ENCODE results near the gene CDA.
A peak's percentile ranks its signal among the peaks of the same experiment; 100 is the strongest.

CDA gene

DNA sequence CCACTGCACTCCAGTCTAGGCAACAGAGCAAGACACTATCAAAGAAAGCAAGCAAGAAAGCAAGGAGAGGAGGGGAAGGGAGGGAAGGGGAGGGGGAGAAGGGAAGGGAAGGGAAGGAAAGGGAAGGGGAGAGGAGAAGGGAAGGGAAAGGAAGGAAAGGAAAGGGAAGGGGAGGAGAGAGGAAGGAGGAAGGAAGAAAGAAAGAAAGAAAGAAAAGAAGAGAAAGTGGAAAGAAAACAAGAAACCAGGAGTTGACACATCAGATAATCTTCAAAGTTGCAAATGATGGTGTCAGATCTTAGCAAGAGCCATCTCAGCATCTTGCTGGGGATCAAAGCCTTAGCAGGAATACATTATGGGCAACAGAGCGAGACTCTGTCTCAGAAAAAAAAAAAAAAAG lies 14.9 kb upstream of the CDA start:
- H3K36me3 Mint-ChIP-seq (ENCODE audit: low read depth) = no peaks in the 10 kb centered on the region
- DNase-seq (ENCODE audit: low spot score) = no peak
- H3K27ac Mint-ChIP-seq = no peak overlapping the region

GRCh38 chr1:20574686-20575540 lies 14.0 kb upstream of the CDA start:
- Mint-ChIP-seq H3K27me3 (ENCODE audit: low read depth) (peaks cover 9% of the 10 kb centered on the region), H3K9me3 (peaks cover 5% of the 10 kb centered on the region)

More for the DNA sequence above, 14.9 kb upstream of the CDA start:
- no peak overlapping the region for H3K4me3 Mint-ChIP-seq
- no peaks in the 10 kb centered on the region for H3K4me1 Mint-ChIP-seq (ENCODE audit: low read depth)
- peaks cover 5% of the 10 kb centered on the region for H3K9me3 Mint-ChIP-seq
- peaks cover 9% of the 10 kb centered on the region for H3K27me3 Mint-ChIP-seq (ENCODE audit: low read depth)

GRCh38 chr1:20575541-20576336 lies 13.2 kb upstream of the CDA start:
- DNase-seq (ENCODE audit: low spot score) = no peak
- H3K27ac Mint-ChIP-seq = no peak overlapping the region
- H3K36me3 Mint-ChIP-seq (ENCODE audit: low read depth) = no peaks in the 10 kb centered on the region
- H3K9me3 Mint-ChIP-seq = peaks cover 5% of the 10 kb centered on the region
- no peaks in the 10 kb centered on the region for H3K4me1 Mint-ChIP-seq (ENCODE audit: low read depth)
- H3K27me3 Mint-ChIP-seq (ENCODE audit: low read depth) = peaks cover 8% of the 10 kb centered on the region
- no peak overlapping the region for H3K4me3 Mint-ChIP-seq

More at GRCh38 chr1:20574686-20575540, 14.0 kb upstream of the CDA start:
- Mint-ChIP-seq H3K4me3 (no peak overlapping the region), H3K27ac (no peak overlapping the region), H3K4me1 (ENCODE audit: low read depth) (no peaks in the 10 kb centered on the region), H3K36me3 (ENCODE audit: low read depth) (no peaks in the 10 kb centered on the region)
- DNase-seq (ENCODE audit: low spot score) = peak; percentile 55

DNA sequence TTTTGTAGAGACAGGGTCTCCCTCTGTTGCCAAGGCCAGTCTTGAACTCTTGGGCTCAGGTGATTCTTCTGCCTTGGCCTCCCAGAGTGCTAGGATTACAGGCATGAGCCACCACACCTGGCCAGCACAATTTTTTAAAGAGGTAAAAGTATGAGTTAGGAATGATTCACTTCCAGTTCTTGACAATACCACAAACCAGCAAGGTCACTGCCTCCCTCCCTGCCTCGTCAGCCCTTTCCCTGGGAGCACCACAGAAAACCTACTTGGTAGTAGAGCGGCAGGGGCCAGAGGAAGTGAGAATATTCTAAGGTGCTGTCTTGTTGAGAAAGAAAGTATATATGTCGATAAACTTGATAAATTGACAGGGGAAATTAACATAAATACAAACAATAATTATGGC lies 10.8 kb upstream of the CDA start:
- Mint-ChIP-seq H3K4me3 (no peak overlapping the region), H3K27ac (no peak overlapping the region)
- no peak for DNase-seq (ENCODE audit: low spot score)

DNA sequence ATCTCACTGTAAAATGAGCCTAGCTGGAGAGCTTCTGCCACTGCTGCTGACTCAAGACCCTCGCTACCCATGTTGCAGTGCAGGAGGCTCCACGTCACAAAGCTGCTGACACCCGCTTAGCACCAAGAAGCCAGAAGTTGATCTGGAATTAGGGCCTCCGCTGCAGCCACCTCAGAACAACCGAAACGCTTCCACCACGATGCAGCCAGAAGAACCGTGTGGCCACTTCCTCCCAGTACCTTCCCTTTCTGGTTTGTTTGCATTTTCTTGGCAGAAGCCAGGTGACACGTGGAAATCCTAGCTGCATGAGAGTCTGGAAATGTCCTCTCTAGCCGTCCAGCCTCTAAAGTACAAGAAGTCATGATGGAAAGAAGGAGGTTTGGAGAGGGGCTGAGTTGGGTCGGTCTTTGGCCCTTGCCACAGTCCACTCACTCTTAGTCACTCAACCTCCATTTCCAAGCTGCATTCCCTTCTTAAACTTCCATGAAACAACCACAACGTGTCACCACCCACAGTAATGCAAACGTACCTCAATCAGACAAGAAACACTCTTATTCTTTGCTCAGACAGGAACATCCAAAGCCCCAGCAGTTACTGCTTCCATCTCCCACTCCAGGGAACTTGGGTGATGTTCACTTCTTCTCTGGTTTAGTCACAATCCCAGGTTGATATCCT lies 10.0 kb upstream of the CDA start:
- H3K4me3 Mint-ChIP-seq = no peak overlapping the region
- H3K27me3 Mint-ChIP-seq (ENCODE audit: low read depth) = peaks cover 3% of the 10 kb centered on the region
- H3K27ac Mint-ChIP-seq = no peak overlapping the region
- no peaks in the 10 kb centered on the region for H3K4me1 Mint-ChIP-seq (ENCODE audit: low read depth)
- no peak for DNase-seq (ENCODE audit: low spot score)
- no peaks in the 10 kb centered on the region for H3K36me3 Mint-ChIP-seq (ENCODE audit: low read depth)
- no peaks in the 10 kb centered on the region for H3K9me3 Mint-ChIP-seq

More for the DNA sequence above, 10.8 kb upstream of the CDA start:
- Mint-ChIP-seq H3K4me1 (ENCODE audit: low read depth) (no peaks in the 10 kb centered on the region), H3K9me3 (no peaks in the 10 kb centered on the region), H3K27me3 (ENCODE audit: low read depth) (peaks cover 8% of the 10 kb centered on the region), H3K36me3 (ENCODE audit: low read depth) (no peaks in the 10 kb centered on the region)

- no peak for DNase-seq (ENCODE audit: low spot score)
- H3K36me3 Mint-ChIP-seq (ENCODE audit: low read depth) = no peaks in the 10 kb centered on the region
- peaks cover 7% of the 10 kb centered on the region for H3K4me1 Mint-ChIP-seq (ENCODE audit: low read depth)
- H3K9me3 Mint-ChIP-seq = no peaks in the 10 kb centered on the region
- no peak overlapping the region for H3K4me3 Mint-ChIP-seq
- peaks cover 31% of the 10 kb centered on the region for H3K27me3 Mint-ChIP-seq (ENCODE audit: low read depth)
- no peak overlapping the region for H3K27ac Mint-ChIP-seq
Measured at GRCh38 chr1:20584890-20585289, 4.0 kb upstream of the CDA start.

- no peak overlapping the region for H3K4me3 Mint-ChIP-seq
- H3K27me3 Mint-ChIP-seq (ENCODE audit: low read depth) = peaks cover 44% of the 10 kb centered on the region
- no peaks in the 10 kb centered on the region for H3K9me3 Mint-ChIP-seq
- H3K27ac Mint-ChIP-seq = no peak overlapping the region
- DNase-seq (ENCODE audit: low spot score) = no peak
- H3K4me1 Mint-ChIP-seq (ENCODE audit: low read depth) = peaks cover 7% of the 10 kb centered on the region
- no peaks in the 10 kb centered on the region for H3K36me3 Mint-ChIP-seq (ENCODE audit: low read depth)
Measured at GRCh38 chr1:20586953-20587660, 1.8 kb upstream of the CDA start.

GRCh38 chr1:20587661-20588053 lies 1.2 kb upstream of the CDA start:
- Mint-ChIP-seq H3K36me3 (ENCODE audit: low read depth) (no peaks in the 10 kb centered on the region), H3K4me3 (no peak overlapping the region), H3K9me3 (no peaks in the 10 kb centered on the region), H3K27ac (no peak overlapping the region), H3K27me3 (ENCODE audit: low read depth) (peaks cover 47% of the 10 kb centered on the region), H3K4me1 (ENCODE audit: low read depth) (peaks cover 7% of the 10 kb centered on the region)
- no peak for DNase-seq (ENCODE audit: low spot score)

- Mint-ChIP-seq H3K36me3 (ENCODE audit: low read depth) (no peaks in the 10 kb centered on the region), H3K4me1 (ENCODE audit: low read depth) (peaks cover 7% of the 10 kb centered on the region), H3K4me3 (no peak overlapping the region), H3K27me3 (ENCODE audit: low read depth) (peaks cover 48% of the 10 kb centered on the region), H3K27ac (no peak overlapping the region), H3K9me3 (no peaks in the 10 kb centered on the region)
- no peak for DNase-seq (ENCODE audit: low spot score)
Measured at GRCh38 chr1:20589331-20590278, 708 bp downstream of the CDA start.

DNA sequence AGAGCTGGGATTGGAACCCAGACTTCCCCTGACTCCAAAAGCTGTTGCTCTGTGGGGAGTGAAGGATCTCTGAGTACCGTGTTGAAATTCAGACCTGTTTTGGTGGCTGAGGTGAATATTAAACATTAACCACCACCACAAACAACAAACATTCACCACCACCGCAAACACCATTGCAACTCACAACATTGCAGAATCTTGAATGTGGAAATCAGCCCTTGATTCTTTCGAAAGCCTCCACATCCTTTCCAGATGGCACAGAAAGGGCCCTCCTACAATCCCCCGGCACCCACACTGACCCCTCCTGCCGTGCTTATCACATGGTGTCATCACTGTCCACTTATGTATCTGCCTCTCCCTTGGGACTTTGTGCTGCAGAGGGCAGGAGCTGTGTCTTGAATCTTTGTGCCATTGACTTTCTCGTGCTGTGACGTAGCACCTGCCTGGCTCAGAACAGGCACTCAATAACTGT lies 1.4 kb downstream of the CDA start:
- H3K27ac Mint-ChIP-seq = no peak overlapping the region
- peaks cover 7% of the 10 kb centered on the region for H3K4me1 Mint-ChIP-seq (ENCODE audit: low read depth)
- no peaks in the 10 kb centered on the region for H3K9me3 Mint-ChIP-seq
- no peaks in the 10 kb centered on the region for H3K36me3 Mint-ChIP-seq (ENCODE audit: low read depth)
- peaks cover 48% of the 10 kb centered on the region for H3K27me3 Mint-ChIP-seq (ENCODE audit: low read depth)
- no peak for DNase-seq (ENCODE audit: low spot score)
- H3K4me3 Mint-ChIP-seq = no peak overlapping the region

DNA sequence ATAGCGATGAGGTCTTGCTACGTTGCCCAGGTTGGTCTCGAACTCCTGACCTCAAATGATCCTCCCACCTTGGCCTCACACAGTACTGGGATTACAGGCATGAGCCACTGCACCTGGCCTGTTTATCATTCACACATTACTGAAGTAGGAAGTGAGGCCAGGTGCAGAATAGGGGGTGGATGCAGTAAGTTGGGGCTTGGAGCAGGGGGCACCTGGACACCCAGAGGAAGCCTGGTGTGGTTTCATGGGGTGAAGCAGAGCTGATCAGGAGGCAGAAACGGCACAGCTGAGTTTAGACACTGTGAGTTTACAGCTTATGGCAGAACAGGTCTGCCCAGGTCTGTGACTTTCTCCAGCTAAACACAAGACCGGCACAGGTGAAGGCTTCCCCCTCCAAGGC lies 4.9 kb downstream of the CDA start:
- DNase-seq (ENCODE audit: low spot score) = no peak
- Mint-ChIP-seq H3K9me3 (no peaks in the 10 kb centered on the region), H3K36me3 (ENCODE audit: low read depth) (no peaks in the 10 kb centered on the region), H3K27me3 (ENCODE audit: low read depth) (peaks cover 31% of the 10 kb centered on the region), H3K4me3 (no peak overlapping the region), H3K27ac (no peak overlapping the region), H3K4me1 (ENCODE audit: low read depth) (peaks cover 3% of the 10 kb centered on the region)

DNA sequence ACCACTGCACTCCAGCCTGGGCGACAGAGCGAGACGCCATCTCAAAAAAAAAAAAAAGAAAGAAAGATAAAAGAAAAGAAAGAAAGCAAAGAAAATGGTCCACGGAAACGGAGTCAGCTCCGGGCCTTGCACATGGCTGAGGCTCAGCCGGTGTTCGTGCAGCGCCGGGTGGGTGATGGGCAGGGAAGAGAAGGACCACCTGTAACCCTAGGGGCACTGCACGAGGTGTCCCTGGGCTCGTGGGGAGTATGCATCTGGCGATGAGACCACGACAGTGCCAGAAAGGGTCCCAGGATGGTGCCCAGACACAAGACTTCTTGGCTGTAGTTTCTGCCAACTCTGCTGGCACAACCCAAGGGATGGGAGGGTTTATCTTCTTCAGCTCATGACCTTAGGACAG lies 5.8 kb downstream of the CDA start:
- Mint-ChIP-seq H3K4me1 (ENCODE audit: low read depth) (no peaks in the 10 kb centered on the region), H3K4me3 (no peak overlapping the region), H3K27me3 (ENCODE audit: low read depth) (peaks cover 23% of the 10 kb centered on the region), H3K36me3 (ENCODE audit: low read depth) (no peaks in the 10 kb centered on the region), H3K27ac (no peak overlapping the region), H3K9me3 (no peaks in the 10 kb centered on the region)
- DNase-seq (ENCODE audit: low spot score) = no peak
